Neural cell (in vitro differentiated cells): ENCODE measurements around the gene PAPLN. TPM values are rescaled to one million over a fixed set of nuclear protein-coding genes. Genes with fewer than 3 reads are reported as not detected.

ENCODE experiments used
- H2AFZ ChIP-seq: fragments of 200-600, 300-800 bp; sonication (generic), shearing (Covaris generic); 2 replicates; pipeline ENCODE4 v1.6.0; 2014; ENCODE audit warnings: low read depth, mild to moderate bottlenecking, antibody characterized with exemption, low read length, moderate library complexity
- H3F3A ChIP-seq: fragments of 200-600 bp; shearing (Covaris generic); 2 replicates; pipeline ENCODE4 v1.6.1; 2016; ENCODE audit warnings: mild to moderate bottlenecking, moderate library complexity, mixed read lengths, antibody characterized with exemption, low read length; ENCODE audit not compliant: insufficient read depth, poor library complexity, severe bottlenecking
- H3K27ac ChIP-seq: fragments of 200-600, 300-800 bp; sonication (generic), shearing (Covaris generic); 2 replicates; pipeline ENCODE4 v1.5.1; 2014; ENCODE audit warnings: mild to moderate bottlenecking, low read length, moderate library complexity
- H3K27me3 ChIP-seq: fragments of 300-800, 200-600 bp; sonication (generic), shearing (Covaris generic); 2 replicates; pipeline ENCODE4 v1.6.0; 2014; ENCODE audit warnings: mild to moderate bottlenecking, low read depth, low read length, moderate library complexity; ENCODE audit not compliant: insufficient read depth
- H3K36me3 ChIP-seq: fragments of 300-800, 200-600 bp; sonication (generic), shearing (Covaris generic); 2 replicates; pipeline ENCODE4 v1.5.1; 2014; ENCODE audit warnings: mild to moderate bottlenecking, antibody characterized with exemption, low read length, moderate library complexity; ENCODE audit not compliant: insufficient read depth
- H3K4me2 ChIP-seq: fragments of 300-800, 200-600 bp; sonication (generic), shearing (Covaris generic); 2 replicates; pipeline ENCODE4 v1.6.0; 2014; ENCODE audit warnings: mild to moderate bottlenecking, low read length
- H3K4me3 ChIP-seq: fragments of 300-800, 200-600 bp; sonication (generic), shearing (Covaris generic); 2 replicates; pipeline ENCODE4 v1.5.1; 2014; ENCODE audit warnings: mild to moderate bottlenecking, low read length, moderate library complexity
- H3K79me2 ChIP-seq: fragments of 200-600 bp; shearing (Covaris generic); replicated peaks from 2 replicates; pipeline ENCODE4 v1.6.0; 2014; ENCODE audit warnings: mild to moderate bottlenecking, low read length, moderate library complexity; ENCODE audit not compliant: insufficient read depth
- H3K9ac ChIP-seq: fragments of 300-800, 200-600 bp; sonication (generic), shearing (Covaris generic); 2 replicates; pipeline ENCODE4 v1.6.1; 2016; ENCODE audit warnings: mild to moderate bottlenecking, low read length, mixed read lengths
- H3K9me2 ChIP-seq: fragments of 200-600 bp; shearing (Covaris generic); 2 replicates; pipeline ENCODE4 v1.6.1; 2016; ENCODE audit warnings: mild to moderate bottlenecking, low read length, mixed read lengths; ENCODE audit not compliant: insufficient read depth
- H3K9me3 ChIP-seq: fragments of 200-600, 300-800 bp; sonication (generic), shearing (Covaris generic); 2 replicates; pipeline ENCODE4 v1.6.1; 2016; ENCODE audit warnings: mild to moderate bottlenecking, mixed run types, low read length, moderate library complexity, mixed read lengths
- H4K20me1 ChIP-seq: fragments of 200-600 bp; shearing (Covaris generic); 2 replicates; pipeline ENCODE4 v1.6.1; 2016; ENCODE audit warnings: mild to moderate bottlenecking, mixed run types; ENCODE audit not compliant: insufficient read depth
- EP300 ChIP-seq: fragments of 450-650 bp; conservative IDR thresholded peaks from 2 replicates; pipeline ENCODE4 v1.6.1; 2014; ENCODE audit warnings: antibody characterized with exemption, mild to moderate bottlenecking, moderate library complexity; ENCODE audit not compliant: poor library complexity, severe bottlenecking
- EZH2 ChIP-seq: fragments of 200-600, 300-800 bp; shearing (Covaris generic), sonication (generic); IDR thresholded peaks from 2 replicates; pipeline ENCODE4 v1.6.1; 2014; ENCODE audit warnings: antibody characterized with exemption, low read length, borderline replicate concordance, mild to moderate bottlenecking; ENCODE audit not compliant: insufficient read depth, poor library complexity, severe bottlenecking
- MXI1 ChIP-seq: fragments of 450-650 bp; conservative IDR thresholded peaks from 2 replicates; pipeline ENCODE4 v1.6.1; 2014; ENCODE audit warnings: antibody characterized with exemption, mild to moderate bottlenecking; ENCODE audit not compliant: poor library complexity, severe bottlenecking
- POLR2AphosphoS5 ChIP-seq: IDR thresholded peaks from 2 replicates; pipeline ENCODE4 v1.6.1; 2012
- RAD21 ChIP-seq: fragments of 450-650 bp; conservative IDR thresholded peaks from 2 replicates; pipeline ENCODE4 v1.6.1; 2014; ENCODE audit warnings: antibody characterized with exemption, mild to moderate bottlenecking, moderate library complexity
- SMC3 ChIP-seq: fragments of 450-650 bp; conservative IDR thresholded peaks from 2 replicates; pipeline ENCODE4 v1.6.1; 2014; ENCODE audit warnings: antibody characterized with exemption, mild to moderate bottlenecking, moderate library complexity; ENCODE audit not compliant: poor library complexity
- TAF1 ChIP-seq: IDR thresholded peaks from 2 replicates; pipeline ENCODE4 v1.6.1; 2012; ENCODE audit warnings: low read depth
- polyA plus RNA-seq: library from polyadenylated mRNA; depleted of rRNA; stranded (reverse); fragments of >200 nt; gene quantifications from 2 replicates; pipeline ENCODE4 v1.2.3, GENCODE V29; 2014
- TF ChIP-seq, protein P1 (sequence below): IDR thresholded peaks from 2 replicates; pipeline ENCODE4 v1.6.1; 2012; ENCODE audit warnings: borderline replicate concordance
- TF ChIP-seq, protein P2 (sequence below): fragments of 450-650 bp; IDR thresholded peaks from 2 replicates; pipeline ENCODE4 v1.5.1; 2014; ENCODE audit warnings: antibody characterized with exemption, mild to moderate bottlenecking, moderate library complexity; ENCODE audit not compliant: poor library complexity, severe bottlenecking

The PAPLN gene
- polyA plus RNA-seq, 1 donor from 2014 or later: 0.14 TPM

DNA sequence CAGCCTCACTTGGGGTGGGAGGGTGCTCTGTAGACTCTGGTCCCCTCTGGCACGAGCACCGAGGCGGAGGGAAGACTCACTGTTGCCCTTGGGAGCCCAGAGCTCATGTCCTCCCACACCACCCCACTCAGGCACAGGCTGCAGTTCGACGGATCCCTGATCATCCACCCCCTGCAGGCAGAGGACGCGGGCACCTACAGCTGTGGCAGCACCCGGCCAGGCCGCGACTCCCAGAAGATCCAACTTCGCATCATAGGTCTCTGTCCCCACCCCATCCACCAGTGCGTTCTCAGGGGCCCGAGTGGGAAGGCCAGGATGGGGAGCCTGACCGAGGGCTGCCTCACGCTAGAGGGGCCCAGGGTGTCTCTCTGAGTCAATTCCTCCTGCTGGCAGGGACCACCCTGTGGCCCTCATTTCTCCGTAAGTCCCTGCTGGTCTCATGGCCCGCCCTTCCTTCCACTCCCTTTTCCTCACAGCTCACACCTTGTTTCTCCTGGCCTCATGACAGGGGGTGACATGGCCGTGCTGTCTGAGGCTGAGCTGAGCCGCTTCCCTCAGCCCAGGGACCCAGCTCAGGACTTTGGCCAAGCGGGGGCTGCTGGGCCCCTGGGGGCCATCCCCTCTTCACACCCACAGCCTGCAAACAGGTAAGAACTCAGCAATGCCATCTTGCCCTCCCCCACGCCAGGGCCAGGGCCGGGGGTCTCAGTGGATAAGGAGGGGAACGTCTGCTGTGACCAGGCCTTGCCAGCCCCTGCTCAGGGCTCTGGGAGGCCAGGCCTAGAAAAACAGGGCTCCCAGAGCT, 27.0 kb downstream of the PAPLN start:
- Histone ChIP-seq H3K79me2 (no peaks in the 10 kb centered on the region), H3K9me2 (no peaks in the 10 kb centered on the region), H3F3A (no peaks in the 10 kb centered on the region), H2AFZ (no peak overlapping the region), H4K20me1 (no peaks in the 10 kb centered on the region), H3K4me2 (no peak overlapping the region), H3K4me3 (no peak overlapping the region), H3K9ac (no peak overlapping the region), H3K27me3 (no peaks in the 10 kb centered on the region), H3K36me3 (no peaks in the 10 kb centered on the region), H3K27ac (no peak overlapping the region), H3K9me3 (no peaks in the 10 kb centered on the region)
- TF ChIP-seq TAF1: no peak

DNA sequence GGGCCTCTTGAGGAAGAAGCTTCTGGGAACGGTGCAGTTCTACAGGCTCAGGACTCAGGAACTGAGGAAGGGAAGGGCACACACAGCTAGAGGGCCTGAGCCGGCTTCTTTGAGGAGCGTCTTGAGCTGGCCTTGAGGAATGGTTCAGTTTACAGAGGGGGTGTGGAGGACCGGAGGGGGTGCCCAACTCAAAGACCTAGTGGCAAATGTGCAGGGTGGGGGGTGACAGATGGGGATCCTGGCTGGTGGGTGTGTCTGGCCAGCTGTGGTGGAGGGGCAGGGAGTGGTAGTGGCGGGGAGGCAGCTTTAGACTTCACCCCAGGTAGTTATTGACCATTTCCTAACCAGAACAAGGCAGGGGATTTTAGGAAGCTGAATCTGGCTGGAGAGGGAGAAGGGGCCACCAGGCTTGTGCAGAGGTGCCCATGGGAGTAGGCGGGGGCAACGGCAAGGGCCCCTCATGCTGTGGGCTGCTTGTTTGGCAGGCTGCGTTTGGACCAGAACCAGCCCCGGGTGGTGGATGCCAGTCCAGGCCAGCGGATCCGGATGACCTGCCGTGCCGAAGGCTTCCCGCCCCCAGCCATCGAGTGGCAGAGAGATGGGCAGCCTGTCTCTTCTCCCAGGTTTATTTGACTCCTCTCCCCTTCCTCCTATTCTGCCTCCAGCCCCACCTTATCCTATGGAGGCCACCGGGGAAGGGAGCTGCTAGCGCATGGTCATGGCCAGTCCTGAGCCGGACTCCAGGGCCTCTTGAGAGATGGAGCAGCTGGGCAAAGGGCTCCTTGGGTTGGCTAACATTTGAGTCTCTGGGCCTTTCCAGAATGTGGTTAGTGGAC, 27.8 kb downstream of the PAPLN start:
- Histone ChIP-seq H3K27me3 (no peaks in the 10 kb centered on the region), H3K4me2 (no peak overlapping the region), H3K9me2 (no peaks in the 10 kb centered on the region), H3F3A (no peaks in the 10 kb centered on the region), H3K9me3 (no peaks in the 10 kb centered on the region), H3K4me3 (no peak overlapping the region), H3K79me2 (no peaks in the 10 kb centered on the region), H4K20me1 (no peaks in the 10 kb centered on the region), H3K36me3 (no peaks in the 10 kb centered on the region), H3K9ac (no peak overlapping the region), H2AFZ (no peak overlapping the region), H3K27ac (no peak overlapping the region)
- TF ChIP-seq MXI1 (no peak), TAF1 (no peak), RAD21 (no peak), POLR2AphosphoS5 (no peak), SMC3 (no peak), EZH2 (no peak), EP300 (no peak)
- TF ChIP-seq, protein P1, sequence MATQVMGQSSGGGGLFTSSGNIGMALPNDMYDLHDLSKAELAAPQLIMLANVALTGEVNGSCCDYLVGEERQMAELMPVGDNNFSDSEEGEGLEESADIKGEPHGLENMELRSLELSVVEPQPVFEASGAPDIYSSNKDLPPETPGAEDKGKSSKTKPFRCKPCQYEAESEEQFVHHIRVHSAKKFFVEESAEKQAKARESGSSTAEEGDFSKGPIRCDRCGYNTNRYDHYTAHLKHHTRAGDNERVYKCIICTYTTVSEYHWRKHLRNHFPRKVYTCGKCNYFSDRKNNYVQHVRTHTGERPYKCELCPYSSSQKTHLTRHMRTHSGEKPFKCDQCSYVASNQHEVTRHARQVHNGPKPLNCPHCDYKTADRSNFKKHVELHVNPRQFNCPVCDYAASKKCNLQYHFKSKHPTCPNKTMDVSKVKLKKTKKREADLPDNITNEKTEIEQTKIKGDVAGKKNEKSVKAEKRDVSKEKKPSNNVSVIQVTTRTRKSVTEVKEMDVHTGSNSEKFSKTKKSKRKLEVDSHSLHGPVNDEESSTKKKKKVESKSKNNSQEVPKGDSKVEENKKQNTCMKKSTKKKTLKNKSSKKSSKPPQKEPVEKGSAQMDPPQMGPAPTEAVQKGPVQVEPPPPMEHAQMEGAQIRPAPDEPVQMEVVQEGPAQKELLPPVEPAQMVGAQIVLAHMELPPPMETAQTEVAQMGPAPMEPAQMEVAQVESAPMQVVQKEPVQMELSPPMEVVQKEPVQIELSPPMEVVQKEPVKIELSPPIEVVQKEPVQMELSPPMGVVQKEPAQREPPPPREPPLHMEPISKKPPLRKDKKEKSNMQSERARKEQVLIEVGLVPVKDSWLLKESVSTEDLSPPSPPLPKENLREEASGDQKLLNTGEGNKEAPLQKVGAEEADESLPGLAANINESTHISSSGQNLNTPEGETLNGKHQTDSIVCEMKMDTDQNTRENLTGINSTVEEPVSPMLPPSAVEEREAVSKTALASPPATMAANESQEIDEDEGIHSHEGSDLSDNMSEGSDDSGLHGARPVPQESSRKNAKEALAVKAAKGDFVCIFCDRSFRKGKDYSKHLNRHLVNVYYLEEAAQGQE: no peak
- TF ChIP-seq, protein P2, sequence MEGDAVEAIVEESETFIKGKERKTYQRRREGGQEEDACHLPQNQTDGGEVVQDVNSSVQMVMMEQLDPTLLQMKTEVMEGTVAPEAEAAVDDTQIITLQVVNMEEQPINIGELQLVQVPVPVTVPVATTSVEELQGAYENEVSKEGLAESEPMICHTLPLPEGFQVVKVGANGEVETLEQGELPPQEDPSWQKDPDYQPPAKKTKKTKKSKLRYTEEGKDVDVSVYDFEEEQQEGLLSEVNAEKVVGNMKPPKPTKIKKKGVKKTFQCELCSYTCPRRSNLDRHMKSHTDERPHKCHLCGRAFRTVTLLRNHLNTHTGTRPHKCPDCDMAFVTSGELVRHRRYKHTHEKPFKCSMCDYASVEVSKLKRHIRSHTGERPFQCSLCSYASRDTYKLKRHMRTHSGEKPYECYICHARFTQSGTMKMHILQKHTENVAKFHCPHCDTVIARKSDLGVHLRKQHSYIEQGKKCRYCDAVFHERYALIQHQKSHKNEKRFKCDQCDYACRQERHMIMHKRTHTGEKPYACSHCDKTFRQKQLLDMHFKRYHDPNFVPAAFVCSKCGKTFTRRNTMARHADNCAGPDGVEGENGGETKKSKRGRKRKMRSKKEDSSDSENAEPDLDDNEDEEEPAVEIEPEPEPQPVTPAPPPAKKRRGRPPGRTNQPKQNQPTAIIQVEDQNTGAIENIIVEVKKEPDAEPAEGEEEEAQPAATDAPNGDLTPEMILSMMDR: no peak
